Trophoblast cell (in vitro differentiated cells and primary cell): ENCODE measurements around the gene PANX3.

ENCODE experiments used
- DNase-seq, 2 donors: peaks; one replicate each; pipeline ENCODE4 v3.0.0-alpha.2; 2016
- H2AFZ ChIP-seq: 2 replicates; pipeline ENCODE4 v1.6.1; 2013; ENCODE audit warnings: low read length, moderate library complexity, mild to moderate bottlenecking; ENCODE audit not compliant: insufficient read depth, poor library complexity
- H2AK5ac ChIP-seq: 2 replicates; pipeline ENCODE4 v1.6.1; 2013; ENCODE audit warnings: mild to moderate bottlenecking, low read length
- H2BK120ac ChIP-seq: 2 replicates; pipeline ENCODE4 v1.6.1; 2013; ENCODE audit warnings: low read length, mild to moderate bottlenecking, moderate library complexity; ENCODE audit not compliant: insufficient read depth, poor library complexity
- H2BK12ac ChIP-seq: 2 replicates; pipeline ENCODE4 v1.6.1; 2013; ENCODE audit warnings: mild to moderate bottlenecking, low read length, moderate library complexity
- H2BK5ac ChIP-seq: 2 replicates; pipeline ENCODE4 v1.6.1; 2013; ENCODE audit warnings: low read length, low read depth, moderate library complexity, mild to moderate bottlenecking; ENCODE audit not compliant: poor library complexity
- H3K14ac ChIP-seq: 2 replicates; pipeline ENCODE4 v1.6.1; 2013; ENCODE audit warnings: mild to moderate bottlenecking, low read length
- H3K18ac ChIP-seq: 2 replicates; pipeline ENCODE4 v1.6.1; 2013; ENCODE audit warnings: mild to moderate bottlenecking, low read length
- H3K23ac ChIP-seq: 2 replicates; pipeline ENCODE4 v1.6.1; 2013; ENCODE audit warnings: low read length
- H3K27ac ChIP-seq: 2 replicates; pipeline ENCODE4 v1.5.1; 2013; ENCODE audit warnings: low read depth, mild to moderate bottlenecking, inconsistent platforms, low read length, moderate library complexity
- H3K27me3 ChIP-seq: 2 replicates; pipeline ENCODE4 v1.6.1; 2013; ENCODE audit warnings: inconsistent platforms, mild to moderate bottlenecking, low read length, moderate library complexity; ENCODE audit not compliant: insufficient read depth
- H3K36me3 ChIP-seq, 2 experiments: 1 replicate in 1 of 2; 2 replicates in 1 of 2; pipeline ENCODE4 v1.6.1; 2013; ENCODE audit warnings: low read length in 2 of 2, mild to moderate bottlenecking in 2 of 2, moderate library complexity in 1 of 2; ENCODE audit not compliant: insufficient read depth in 2 of 2, control insufficient read depth in 1 of 2
- H3K4ac ChIP-seq: 2 replicates; pipeline ENCODE4 v1.6.1; 2013; ENCODE audit warnings: low read depth, mild to moderate bottlenecking, low read length, moderate library complexity
- H3K4me1 ChIP-seq, 2 experiments: 1 replicate in 1 of 2; 2 replicates in 1 of 2; pipeline ENCODE4 v1.6.1; 2013; ENCODE audit warnings: low read length in 2 of 2, mild to moderate bottlenecking in 2 of 2, moderate library complexity in 1 of 2; ENCODE audit not compliant: insufficient read depth in 2 of 2, control insufficient read depth in 1 of 2
- H3K4me2 ChIP-seq: 2 replicates; pipeline ENCODE4 v1.6.1; 2013; ENCODE audit warnings: inconsistent platforms, mild to moderate bottlenecking, low read length, moderate library complexity
- H3K4me3 ChIP-seq: 2 replicates; pipeline ENCODE4 v1.5.1; 2013; ENCODE audit warnings: mild to moderate bottlenecking, low read depth, low read length, inconsistent platforms
- H3K79me1 ChIP-seq: one replicate; pipeline ENCODE4 v1.6.1; 2013; ENCODE audit warnings: low read length
- H3K79me2 ChIP-seq: 2 replicates; pipeline ENCODE4 v1.6.1; 2013; ENCODE audit warnings: low read length, mild to moderate bottlenecking; ENCODE audit not compliant: control insufficient read depth, insufficient read depth, poor library complexity
- H3K9ac ChIP-seq: 2 replicates; pipeline ENCODE4 v1.6.1; 2013; ENCODE audit warnings: mild to moderate bottlenecking, low read length
- H3K9me3 ChIP-seq: 2 replicates; pipeline ENCODE4 v1.6.1; 2013; ENCODE audit warnings: low read depth, mild to moderate bottlenecking, control low read depth, inconsistent platforms, low read length; ENCODE audit not compliant: insufficient read depth
- H4K12ac ChIP-seq: 2 replicates; pipeline ENCODE4 v1.6.1; 2013; ENCODE audit warnings: low read depth, mild to moderate bottlenecking, low read length, moderate library complexity
- H4K8ac ChIP-seq: 2 replicates; pipeline ENCODE4 v1.6.1; 2013; ENCODE audit warnings: low read depth, mild to moderate bottlenecking, low read length, moderate library complexity
- H4K91ac ChIP-seq: one replicate; pipeline ENCODE4 v1.6.1; 2013; ENCODE audit warnings: low read depth, mild to moderate bottlenecking, low read length, moderate library complexity
- WGBS: extraction: QIAGEN DNeasy Blood & Tissue Kit; methylation state at CpG from one replicate; pipeline ENCODE4 v1.1.7; 2013; ENCODE audit warnings: missing lambda C conversion rate; ENCODE audit not compliant: insufficient read length, insufficient coverage; ENCODE audit errors: extremely low coverage; 5-methylcytosine and 5-hydroxymethylcytosine counted together

PANX3 gene

DNA sequence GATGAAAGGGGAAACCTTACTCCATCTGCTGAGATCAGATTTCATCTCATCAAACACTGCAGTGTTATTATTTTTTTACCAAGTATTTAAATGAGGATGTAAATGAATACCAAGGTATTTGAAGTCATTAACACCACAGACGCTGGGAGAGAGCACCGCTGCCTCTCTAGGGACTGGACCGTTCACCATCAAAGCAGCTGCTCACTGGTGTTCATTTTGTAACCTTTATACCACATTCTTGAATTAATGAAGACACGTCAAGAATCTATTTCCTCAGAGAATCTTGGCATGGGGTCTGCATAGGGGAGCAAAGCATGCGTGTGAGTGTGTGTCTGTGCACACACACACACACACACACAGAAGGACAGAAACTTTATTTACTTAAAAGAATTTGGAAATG lies 46.7 kb downstream of the PANX3 start:
- no peak overlapping the region for H2BK12ac ChIP-seq
- H4K12ac ChIP-seq = no peak overlapping the region
- H4K91ac ChIP-seq = no peak overlapping the region
- no peak overlapping the region for H3K18ac ChIP-seq
- no CpG with 5 or more reads among the region's 5 CpGs for WGBS
- no peak overlapping the region for H3K23ac ChIP-seq
- no peak overlapping the region for H2BK120ac ChIP-seq
- H2AFZ ChIP-seq = no peak overlapping the region
- DNase-seq = no peak
- no peak overlapping the region for H3K4me3 ChIP-seq
- H3K27ac ChIP-seq = no peak overlapping the region
- H4K8ac ChIP-seq = no peak overlapping the region
- H3K79me1 ChIP-seq = no peaks in the 10 kb centered on the region
- H3K9ac ChIP-seq = no peak overlapping the region
- H2BK5ac ChIP-seq = no peak overlapping the region
- no peak overlapping the region for H3K4me2 ChIP-seq
- H3K14ac ChIP-seq = no peak overlapping the region
- no peaks in the 10 kb centered on the region for H3K36me3 ChIP-seq
- no peak overlapping the region for H3K4ac ChIP-seq
- no peaks in the 10 kb centered on the region for H3K4me1 ChIP-seq
- H3K9me3 ChIP-seq = no peaks in the 10 kb centered on the region
- H2AK5ac ChIP-seq = no peak overlapping the region
- no peaks in the 10 kb centered on the region for H3K79me2 ChIP-seq
- no peaks in the 10 kb centered on the region for H3K27me3 ChIP-seq

DNA sequence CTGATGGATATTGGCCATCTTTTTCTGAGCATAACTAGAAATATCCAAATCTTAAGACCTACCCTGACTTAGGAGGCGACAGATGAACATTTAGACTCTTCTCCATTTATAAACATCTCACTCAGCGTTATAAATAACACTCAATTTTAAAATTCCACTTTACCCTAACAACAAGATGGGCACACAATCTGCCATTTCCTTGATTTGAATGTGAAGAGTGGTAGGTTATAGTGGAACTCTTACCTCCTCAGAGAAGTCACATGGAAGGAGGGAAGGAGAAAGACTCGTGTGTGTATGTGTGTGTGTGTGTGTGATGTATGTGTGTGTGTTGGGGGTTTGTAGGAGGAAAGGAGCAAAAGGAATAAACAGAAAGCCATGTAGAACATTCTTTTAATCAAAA lies 47.3 kb downstream of the PANX3 start:
- Histone ChIP-seq H3K79me2 (no peaks in the 10 kb centered on the region), H3K9ac (no peak overlapping the region), H3K18ac (no peak overlapping the region), H2AFZ (no peak overlapping the region), H3K4ac (no peak overlapping the region), H4K91ac (no peak overlapping the region), H3K4me1 (no peaks in the 10 kb centered on the region), H3K4me3 (no peak overlapping the region), H3K79me1 (no peaks in the 10 kb centered on the region), H3K14ac (no peak overlapping the region), H3K4me2 (no peak overlapping the region), H3K36me3 (no peaks in the 10 kb centered on the region), H2BK120ac (no peak overlapping the region), H2BK5ac (no peak overlapping the region), H3K27me3 (no peaks in the 10 kb centered on the region), H4K12ac (no peak overlapping the region), H2BK12ac (no peak overlapping the region), H4K8ac (no peak overlapping the region), H3K27ac (no peak overlapping the region), H2AK5ac (no peak overlapping the region), H3K9me3 (no peaks in the 10 kb centered on the region), H3K23ac (no peak overlapping the region)
- DNase-seq = no peak
- 100% methylated on average over 2 of the region's 3 CpGs for WGBS

DNA sequence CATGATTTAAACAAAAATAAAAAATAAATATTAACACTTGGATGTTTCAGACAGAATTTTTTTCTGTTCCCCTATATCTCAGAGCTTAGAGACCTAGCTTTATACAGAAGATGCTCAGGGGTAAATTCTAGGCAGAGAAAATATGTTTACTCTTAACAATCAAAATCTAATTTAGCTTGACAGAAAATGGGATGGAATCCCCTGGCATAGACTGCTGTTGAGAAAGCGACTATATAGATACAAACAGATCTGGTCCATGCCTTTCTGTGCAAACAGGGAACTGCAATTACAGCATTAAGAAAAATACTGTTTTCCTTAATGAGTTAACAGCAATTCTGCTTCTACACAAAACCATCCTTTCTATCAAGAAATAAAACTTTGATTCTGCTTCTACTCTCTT lies 47.8 kb downstream of the PANX3 start:
- no peak overlapping the region for H3K4ac ChIP-seq
- H2BK5ac ChIP-seq = no peak overlapping the region
- no peak overlapping the region for H3K4me2 ChIP-seq
- H3K9ac ChIP-seq = no peak overlapping the region
- no peaks in the 10 kb centered on the region for H3K4me1 ChIP-seq
- no peak overlapping the region for H2BK120ac ChIP-seq
- no peak overlapping the region for H3K4me3 ChIP-seq
- no peak overlapping the region for H4K91ac ChIP-seq
- no peaks in the 10 kb centered on the region for H3K36me3 ChIP-seq
- H3K27ac ChIP-seq = no peak overlapping the region
- H3K27me3 ChIP-seq = no peaks in the 10 kb centered on the region
- H3K79me2 ChIP-seq = no peaks in the 10 kb centered on the region
- DNase-seq = no peak
- no peak overlapping the region for H3K14ac ChIP-seq
- H4K8ac ChIP-seq = no peak overlapping the region
- no peaks in the 10 kb centered on the region for H3K79me1 ChIP-seq
- H2BK12ac ChIP-seq = no peak overlapping the region
- WGBS = no CpG with 5 or more reads among the region's 1 CpG
- H3K23ac ChIP-seq = no peak overlapping the region
- H2AK5ac ChIP-seq = no peak overlapping the region
- H3K18ac ChIP-seq = no peak overlapping the region
- no peaks in the 10 kb centered on the region for H3K9me3 ChIP-seq
- H2AFZ ChIP-seq = no peak overlapping the region
- no peak overlapping the region for H4K12ac ChIP-seq

DNA sequence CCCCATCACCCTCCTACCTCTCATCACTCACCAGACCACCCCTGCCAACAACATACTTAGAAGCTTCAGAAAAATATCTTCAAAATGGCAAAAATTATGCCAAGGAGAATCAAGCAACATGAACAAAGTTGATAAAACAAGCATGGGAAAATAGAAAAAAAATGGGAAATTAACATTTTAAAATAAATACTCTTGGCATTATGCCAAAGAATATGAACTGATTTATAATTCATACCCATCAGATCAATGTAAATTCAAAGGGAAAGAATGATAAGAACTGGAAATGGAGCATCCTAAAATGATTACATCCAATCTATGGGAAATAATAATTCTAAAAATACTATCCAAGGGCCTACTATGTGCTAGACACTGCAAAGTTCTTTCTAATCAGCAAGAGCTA lies 50.3 kb downstream of the PANX3 start:
- Histone ChIP-seq H3K4ac (no peak overlapping the region), H4K91ac (no peak overlapping the region), H4K12ac (no peak overlapping the region), H3K27me3 (no peaks in the 10 kb centered on the region), H2AK5ac (no peak overlapping the region), H2BK12ac (no peak overlapping the region), H3K9me3 (no peaks in the 10 kb centered on the region), H3K4me1 (no peaks in the 10 kb centered on the region), H2BK120ac (no peak overlapping the region), H3K4me3 (no peak overlapping the region), H2AFZ (no peak overlapping the region), H4K8ac (no peak overlapping the region), H3K23ac (no peak overlapping the region), H3K4me2 (no peak overlapping the region), H3K27ac (no peak overlapping the region), H2BK5ac (no peak overlapping the region), H3K14ac (no peak overlapping the region), H3K79me2 (no peaks in the 10 kb centered on the region), H3K36me3 (no peaks in the 10 kb centered on the region), H3K9ac (no peak overlapping the region), H3K18ac (no peak overlapping the region), H3K79me1 (no peaks in the 10 kb centered on the region)
- no peak for DNase-seq

DNA sequence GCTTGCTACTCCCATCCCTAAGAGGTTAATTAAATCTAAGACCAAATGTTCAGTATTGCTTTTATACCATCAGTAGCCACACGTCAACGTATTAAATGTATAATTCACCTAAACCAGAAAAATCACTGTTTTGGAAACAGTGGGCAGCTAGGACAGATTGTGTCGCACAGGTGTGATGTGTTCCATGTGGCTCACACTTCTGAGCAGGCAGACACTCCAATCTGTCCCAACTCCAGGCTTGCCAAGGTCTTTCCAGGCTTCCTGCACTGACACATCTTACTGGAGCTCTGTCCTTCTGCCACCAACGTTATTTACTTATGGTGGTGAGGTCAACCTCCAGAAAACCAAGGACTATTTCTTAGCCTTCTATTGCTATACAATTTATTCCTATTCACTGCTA lies 50.9 kb downstream of the PANX3 start:
- no CpG with 5 or more reads among the region's 4 CpGs for WGBS
- Histone ChIP-seq H2AK5ac (no peak overlapping the region), H4K8ac (no peak overlapping the region), H2BK12ac (no peak overlapping the region), H4K12ac (no peak overlapping the region), H3K79me2 (no peaks in the 10 kb centered on the region), H2BK120ac (no peak overlapping the region), H3K4me2 (no peak overlapping the region), H3K23ac (no peak overlapping the region), H3K9ac (no peak overlapping the region), H3K4me1 (no peaks in the 10 kb centered on the region), H3K4me3 (no peak overlapping the region), H2BK5ac (no peak overlapping the region), H3K4ac (no peak overlapping the region), H3K36me3 (no peaks in the 10 kb centered on the region), H3K27ac (no peak overlapping the region), H3K9me3 (no peaks in the 10 kb centered on the region), H2AFZ (no peak overlapping the region), H3K27me3 (no peaks in the 10 kb centered on the region), H3K14ac (no peak overlapping the region), H3K18ac (no peak overlapping the region), H4K91ac (no peak overlapping the region), H3K79me1 (no peaks in the 10 kb centered on the region)
- DNase-seq = no peak
